ENCODE data around the gene SLC25A15.
"Not testable (repeated sequence)": the region's sequence is repeated elsewhere in the genome, so short reads cannot be mapped to it uniquely, and the experiment has no call there.

Gene SLC25A15

GRCh38 chr13:40814803-40815202 lies 25.4 kb downstream of the SLC25A15 start:
- no peak for DNase-seq

- DNase-seq = no peak
Measured at GRCh38 chr13:40818926-40819325, 29.5 kb downstream of the SLC25A15 start.

GRCh38 chr13:40819797-40820315 lies 30.4 kb downstream of the SLC25A15 start:
- peak; percentile 34 for DNase-seq

- not testable (repeated sequence) for DNase-seq
Measured at GRCh38 chr13:40839725-40840124, 50.3 kb downstream of the SLC25A15 start.

- not testable (repeated sequence) for DNase-seq
Measured at GRCh38 chr13:40840955-40841354, 51.5 kb downstream of the SLC25A15 start.
